Cerebellar nuclear complex (tissue), 1 donor: Measurements from ENCODE around the gene CDKAL1.
A peak's percentile ranks its signal among the peaks of the same experiment; 100 is the strongest.

ENCODE experiments used
- DNase-seq, 2 experiments: peaks; one replicate each; lab custom pipeline; 2025; lab: John Stamatoyannopoulos, UW

The CDKAL1 gene

GRCh38 chr6:21107796-21108195 lies 573.5 kb downstream of the CDKAL1 start:
- no peak for DNase-seq

GRCh38 chr6:21109391-21110178 lies 575.3 kb downstream of the CDKAL1 start:
- no peak for DNase-seq

GRCh38 chr6:21110684-21111083 lies 576.4 kb downstream of the CDKAL1 start:
- no peak for DNase-seq

GRCh38 chr6:21111093-21111725 lies 577.0 kb downstream of the CDKAL1 start:
- DNase-seq: no peak

- peak in 1 of 2 experiments; percentile 18 for DNase-seq
Measured at GRCh38 chr6:21115111-21115510, 580.9 kb downstream of the CDKAL1 start.

GRCh38 chr6:21116736-21117135 lies 582.5 kb downstream of the CDKAL1 start:
- no peak for DNase-seq

GRCh38 chr6:21118216-21118780 lies 584.0 kb downstream of the CDKAL1 start:
- DNase-seq: no peak

GRCh38 chr6:21121636-21122136 lies 587.4 kb downstream of the CDKAL1 start:
- no peak for DNase-seq

- no peak for DNase-seq
Measured at GRCh38 chr6:21123507-21124436, 589.5 kb downstream of the CDKAL1 start.

GRCh38 chr6:21128601-21129000 lies 594.3 kb downstream of the CDKAL1 start:
- DNase-seq: no peak

GRCh38 chr6:21131406-21131805 lies 597.1 kb downstream of the CDKAL1 start:
- no peak for DNase-seq

- DNase-seq: no peak
Measured at GRCh38 chr6:21132446-21132845, 598.2 kb downstream of the CDKAL1 start.

GRCh38 chr6:21132856-21133838 lies 598.9 kb downstream of the CDKAL1 start:
- DNase-seq: peak in 1 of 2 experiments; percentile 18

GRCh38 chr6:21133901-21134300 lies 599.6 kb downstream of the CDKAL1 start:
- no peak for DNase-seq

- no peak for DNase-seq
Measured at GRCh38 chr6:21134356-21134755, 600.1 kb downstream of the CDKAL1 start.

- peak in 1 of 2 experiments; percentile 64 for DNase-seq
Measured at GRCh38 chr6:21135484-21136013, 601.3 kb downstream of the CDKAL1 start.

- no peak for DNase-seq
Measured at GRCh38 chr6:21137700-21138335, 603.6 kb downstream of the CDKAL1 start.

- DNase-seq: no peak
Measured at GRCh38 chr6:21138336-21139069, 604.2 kb downstream of the CDKAL1 start.

GRCh38 chr6:21140966-21141365 lies 606.7 kb downstream of the CDKAL1 start:
- no peak for DNase-seq
